Measurements from ENCODE around the gene COL28A1. TPM values are rescaled to one million over a fixed set of nuclear protein-coding genes. Genes with fewer than 3 reads are reported as not detected.
"Not testable (repeated sequence)": the region's sequence is repeated elsewhere in the genome, so short reads cannot be mapped to it uniquely, and the experiment has no call there.

Gene COL28A1
- polyA plus RNA-seq, 1 donor: 1.1 TPM

DNA sequence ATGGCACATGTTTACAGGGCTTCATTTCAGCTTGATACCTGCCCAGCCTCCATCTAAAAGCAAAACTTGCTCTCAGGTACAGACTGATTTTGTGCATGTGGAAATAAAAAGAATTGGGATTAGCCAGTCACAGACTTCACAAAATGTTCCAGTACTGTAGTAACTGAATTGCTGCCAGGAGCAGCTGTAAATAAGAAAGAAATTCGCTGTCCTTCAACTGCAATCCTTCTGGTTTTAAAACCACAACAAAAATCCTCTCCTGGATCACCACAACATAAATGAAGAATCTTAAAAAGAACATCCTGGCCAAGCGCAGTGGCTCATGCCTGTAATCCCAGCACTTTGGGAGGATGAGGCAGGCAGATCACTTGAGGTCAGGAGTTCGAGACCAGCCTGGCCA lies 27.1 kb upstream of the COL28A1 start:
- no peak for DNase-seq (ENCODE audit: low read depth)

DNA sequence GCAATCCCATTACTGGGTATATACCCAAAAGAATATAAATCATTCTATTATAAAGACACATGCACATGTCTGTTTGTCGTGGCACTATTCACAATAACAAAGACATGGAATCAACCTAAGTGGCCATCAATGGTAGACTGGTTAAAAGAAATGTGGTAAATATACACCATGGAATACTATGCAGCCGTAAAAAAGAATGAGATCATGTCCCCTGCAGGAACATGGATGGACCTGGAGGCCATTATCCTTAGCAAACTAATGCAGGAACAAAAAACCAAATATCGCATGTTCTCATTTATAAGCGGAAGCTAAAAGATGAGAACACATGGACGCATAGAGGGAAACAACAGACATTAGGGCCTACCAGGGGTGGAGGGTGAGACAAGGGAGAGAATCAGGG lies 25.9 kb upstream of the COL28A1 start:
- not testable (repeated sequence) for DNase-seq (ENCODE audit: low read depth)

GRCh38 chr7:7557252-7557651 lies 21.6 kb upstream of the COL28A1 start:
- DNase-seq (ENCODE audit: low read depth): no peak

GRCh38 chr7:7556852-7557251 lies 21.2 kb upstream of the COL28A1 start:
- no peak for DNase-seq (ENCODE audit: low read depth)

- no peak for DNase-seq (ENCODE audit: low read depth)
Observed at GRCh38 chr7:7554649-7555575, 19.2 kb upstream of the COL28A1 start.

GRCh38 chr7:7554021-7554432 lies 18.4 kb upstream of the COL28A1 start:
- DNase-seq (ENCODE audit: low read depth): no peak

DNA sequence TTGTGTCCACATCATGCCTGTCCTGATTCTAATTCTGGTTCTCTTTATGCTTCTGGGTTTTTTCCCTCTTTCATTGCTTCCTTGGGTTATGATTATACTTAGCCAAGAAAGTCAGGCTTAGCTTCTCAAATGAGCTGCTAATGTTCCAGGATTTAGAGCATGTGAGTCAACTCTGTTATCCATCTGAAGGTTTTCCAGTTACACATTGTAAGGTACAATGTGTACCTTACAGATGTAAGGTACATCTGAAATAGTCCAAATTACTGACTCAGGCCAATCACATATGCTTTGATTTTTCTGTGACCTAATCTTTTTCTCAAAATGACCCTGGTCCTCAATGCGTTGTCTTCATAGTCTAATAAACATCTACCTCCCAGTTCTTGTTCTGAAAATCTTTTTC lies 17.7 kb upstream of the COL28A1 start:
- DNase-seq (ENCODE audit: low read depth): no peak

- DNase-seq (ENCODE audit: low read depth): no peak
Observed at GRCh38 chr7:7552199-7552598, 16.5 kb upstream of the COL28A1 start.

DNA sequence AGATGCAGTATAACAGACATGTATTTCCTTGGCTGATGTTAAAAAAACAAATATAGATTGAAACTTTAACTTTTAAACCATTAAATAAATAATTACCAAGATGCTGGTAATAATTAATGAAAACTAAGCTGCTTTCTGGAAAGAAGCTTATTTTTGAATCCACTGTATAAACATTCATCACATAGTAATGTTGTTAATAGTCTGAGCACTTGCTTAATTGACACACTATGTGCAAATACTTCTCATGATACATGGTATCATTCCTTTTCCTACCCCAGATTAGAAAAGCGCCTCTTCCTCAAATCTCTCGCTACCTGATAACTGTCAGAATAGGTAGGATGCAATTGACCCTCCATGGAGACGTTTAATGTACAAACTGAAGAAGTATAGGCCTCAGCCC lies 15.0 kb upstream of the COL28A1 start:
- DNase-seq (ENCODE audit: low read depth): no peak

- DNase-seq (ENCODE audit: low read depth): no peak
Observed at GRCh38 chr7:7548407-7548806, 12.7 kb upstream of the COL28A1 start.

DNA sequence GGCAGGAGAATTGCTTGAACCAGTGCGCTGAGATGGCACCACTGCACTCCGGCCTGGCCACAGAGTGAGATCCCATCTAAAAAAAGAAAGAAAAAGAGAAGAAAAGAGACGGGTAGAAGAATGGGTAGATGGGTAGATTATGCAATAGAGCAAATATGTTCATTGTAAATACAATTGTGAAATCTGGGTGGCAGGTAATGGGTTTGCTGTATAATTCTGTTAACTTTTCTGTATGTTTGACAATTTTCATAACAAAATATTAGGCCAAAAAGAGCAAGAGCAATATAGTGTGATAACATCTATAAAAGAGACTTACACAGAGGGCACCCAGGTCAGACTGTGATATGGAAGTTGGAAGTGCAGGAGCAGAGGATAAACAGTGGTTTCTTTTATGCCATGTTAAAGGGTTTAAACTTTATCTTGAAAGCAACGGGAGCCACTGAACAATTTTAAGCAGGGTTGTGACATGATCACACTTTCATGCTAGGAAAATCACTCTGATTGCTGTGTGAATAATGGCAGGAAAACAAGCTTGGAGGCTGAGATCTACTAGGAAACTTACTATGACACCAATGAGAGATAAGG lies 6.7 kb upstream of the COL28A1 start:
- DNase-seq (ENCODE audit: low read depth): no peak

- no peak for DNase-seq (ENCODE audit: low read depth)
Observed at GRCh38 chr7:7539711-7540110, 4.0 kb upstream of the COL28A1 start.

DNA sequence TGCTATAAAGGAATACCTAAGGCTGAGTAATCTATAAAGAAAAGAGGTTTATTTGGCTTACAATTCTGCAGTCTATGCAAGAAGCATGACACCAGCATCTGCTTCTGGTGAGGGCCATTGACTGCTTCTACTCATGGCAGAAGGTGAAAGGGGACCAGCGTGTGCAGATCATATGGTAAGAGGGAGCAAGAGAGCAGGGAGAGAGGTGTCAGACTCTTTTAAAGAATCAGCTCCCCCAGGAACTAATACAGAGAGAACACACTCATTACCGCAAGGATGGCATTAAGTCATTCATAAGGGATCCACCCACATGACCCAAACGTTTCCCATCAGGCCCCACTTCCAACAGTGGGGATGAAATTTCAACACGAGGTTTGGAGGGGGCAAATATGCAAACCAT lies 3.5 kb upstream of the COL28A1 start:
- no peak for DNase-seq (ENCODE audit: low read depth)

DNA sequence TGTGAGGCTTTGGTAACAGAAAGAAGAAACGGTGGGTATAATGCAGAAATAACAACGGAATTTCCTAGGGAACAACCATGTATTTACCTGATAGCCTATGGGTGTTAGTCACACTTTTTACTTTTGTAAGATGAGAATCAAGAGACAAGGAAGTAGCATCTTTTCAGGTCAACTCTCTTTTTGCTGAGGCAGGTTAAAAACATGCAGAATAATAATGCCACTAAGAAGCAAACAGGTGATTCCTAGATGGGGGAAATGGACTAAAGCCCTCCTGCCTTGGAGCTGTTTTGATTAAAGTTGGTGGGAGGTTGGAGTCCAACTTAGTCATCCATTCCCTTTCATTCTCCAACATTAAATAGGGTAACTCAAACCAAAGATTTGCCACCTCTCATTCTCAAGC lies 2.0 kb upstream of the COL28A1 start:
- DNase-seq (ENCODE audit: low read depth): no peak

- DNase-seq (ENCODE audit: low read depth): no peak
Observed at GRCh38 chr7:7536396-7537019, 835 bp upstream of the COL28A1 start.

GRCh38 chr7:7533831-7534430 lies 1.7 kb downstream of the COL28A1 start:
- DNase-seq (ENCODE audit: low read depth): no peak

DNA sequence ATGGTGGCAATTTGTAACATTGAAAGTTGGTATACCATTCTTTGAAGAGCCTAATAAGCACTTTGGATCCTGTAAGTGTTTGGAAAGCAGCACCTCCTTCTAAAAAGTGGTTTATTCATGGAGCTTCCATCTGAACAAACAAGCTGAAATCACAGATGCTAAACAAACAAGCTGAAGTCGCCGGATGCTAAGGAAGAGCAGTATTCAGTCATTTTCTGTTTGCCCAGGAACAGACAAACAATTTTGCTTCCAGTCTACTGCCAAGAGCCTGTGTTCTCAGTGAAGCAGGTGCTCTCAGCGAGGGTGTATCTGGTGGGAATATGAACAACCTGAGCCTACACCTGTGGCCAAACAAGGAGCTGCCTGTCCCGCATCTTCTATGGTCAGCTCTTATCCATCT lies 6.3 kb downstream of the COL28A1 start:
- no peak for DNase-seq (ENCODE audit: low read depth)

DNA sequence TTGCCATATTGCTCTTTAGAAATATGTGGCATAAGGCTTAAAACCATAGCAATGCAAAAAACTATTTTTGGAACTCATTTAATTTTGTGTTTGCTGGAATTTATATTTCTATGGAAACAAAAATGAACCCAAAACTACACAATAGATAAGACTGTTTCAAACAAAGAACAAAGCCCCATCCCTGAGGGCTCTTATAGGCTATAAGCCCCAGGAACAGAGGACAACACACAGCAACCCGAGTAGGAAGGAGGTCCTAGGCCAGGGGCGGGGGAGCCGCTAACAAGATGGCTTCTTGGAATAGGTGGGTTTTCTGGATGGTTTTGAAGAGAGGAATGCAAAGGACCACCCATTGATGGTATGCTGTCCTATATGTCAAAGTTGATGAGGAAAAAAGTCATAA lies 8.6 kb downstream of the COL28A1 start:
- DNase-seq (ENCODE audit: low read depth): no peak

- DNase-seq (ENCODE audit: low read depth): no peak
Observed at GRCh38 chr7:7526006-7526405, 9.7 kb downstream of the COL28A1 start.

GRCh38 chr7:7524121-7524520 lies 11.6 kb downstream of the COL28A1 start:
- no peak for DNase-seq (ENCODE audit: low read depth)

DNA sequence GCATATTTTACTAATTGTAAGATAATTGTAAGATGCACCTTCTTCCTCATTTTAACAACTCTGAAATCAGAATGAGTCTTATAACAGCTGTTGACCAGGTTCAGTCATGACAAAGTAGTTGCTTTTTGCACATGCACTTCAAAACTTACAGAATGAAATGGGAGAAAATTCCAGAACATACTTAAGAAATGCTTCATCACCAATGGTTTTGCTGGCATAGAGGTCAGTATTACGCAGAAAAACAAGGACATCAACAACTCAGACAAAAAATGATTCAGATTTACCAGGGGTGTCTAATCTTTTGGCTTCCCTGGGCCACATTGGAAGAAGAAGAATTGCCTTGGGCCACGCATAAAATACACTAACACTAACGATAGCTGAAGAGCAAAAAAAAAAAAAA lies 13.3 kb downstream of the COL28A1 start:
- DNase-seq (ENCODE audit: low read depth): no peak

- no peak for DNase-seq (ENCODE audit: low read depth)
Observed at GRCh38 chr7:7521259-7521658, 14.4 kb downstream of the COL28A1 start.

- no peak for DNase-seq (ENCODE audit: low read depth)
Observed at GRCh38 chr7:7519528-7519927, 16.1 kb downstream of the COL28A1 start.

Measured in forelimb muscle (tissue), 1 donor.